Uterus (tissue), 2 donors: ENCODE measurements around the gene CLCN1.

Experiments used
- POLR2A ChIP-seq, 2 donors: fragments of 450-650 bp; IDR thresholded peaks; one replicate each; pipeline ENCODE4 v1.6.1; 2016; ENCODE audit warnings: antibody characterized with exemption in 2 of 2, mild to moderate bottlenecking in 1 of 2, moderate library complexity in 1 of 2
- TF ChIP-seq, protein P1 (sequence below), 4 experiments: fragments of 200-600 bp in 2 of 4; fragments of 450-650 bp in 2 of 4; sonication (generic) in 2 of 4; IDR thresholded peaks; one replicate each; pipeline ENCODE4 v1.5.1; 2016 to 2019; ENCODE audit warnings: antibody characterized with exemption in 4 of 4, mild to moderate bottlenecking in 2 of 4, moderate library complexity in 1 of 4

DNA sequence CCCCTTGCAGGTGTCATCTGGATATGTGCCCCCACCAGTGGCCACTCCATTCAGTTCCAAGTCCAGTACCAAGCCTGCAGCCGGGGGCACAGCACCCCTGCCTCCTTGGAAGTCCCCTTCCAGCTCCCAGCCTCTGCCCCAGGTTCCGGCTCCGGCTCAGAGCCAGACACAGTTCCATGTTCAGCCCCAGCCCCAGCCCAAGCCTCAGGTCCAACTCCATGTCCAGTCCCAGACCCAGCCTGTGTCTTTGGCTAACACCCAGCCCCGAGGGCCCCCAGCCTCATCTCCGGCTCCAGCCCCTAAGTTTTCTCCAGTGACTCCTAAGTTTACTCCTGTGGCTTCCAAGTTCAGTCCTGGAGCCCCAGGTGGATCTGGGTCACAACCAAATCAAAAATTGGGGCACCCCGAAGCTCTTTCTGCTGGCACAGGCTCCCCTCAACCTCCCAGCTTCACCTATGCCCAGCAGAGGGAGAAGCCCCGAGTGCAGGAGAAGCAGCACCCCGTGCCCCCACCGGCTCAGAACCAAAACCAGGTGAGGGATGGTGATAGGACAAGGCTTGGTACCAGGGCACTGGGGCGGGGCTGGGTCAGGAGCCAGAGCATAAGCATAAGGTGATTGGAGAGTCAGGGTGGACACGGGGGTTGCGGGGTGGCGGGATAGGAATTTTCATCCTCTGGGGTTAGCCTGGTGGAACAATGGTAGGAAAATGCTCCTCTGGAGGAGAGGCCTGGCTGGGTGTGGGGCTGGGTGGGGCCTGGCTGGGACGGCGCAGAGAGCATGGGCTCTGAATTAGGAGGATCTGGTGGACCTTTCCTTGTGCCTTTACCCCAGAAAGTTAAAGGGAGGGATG, 67.1 kb downstream of the CLCN1 start:
- TF ChIP-seq, protein P1, sequence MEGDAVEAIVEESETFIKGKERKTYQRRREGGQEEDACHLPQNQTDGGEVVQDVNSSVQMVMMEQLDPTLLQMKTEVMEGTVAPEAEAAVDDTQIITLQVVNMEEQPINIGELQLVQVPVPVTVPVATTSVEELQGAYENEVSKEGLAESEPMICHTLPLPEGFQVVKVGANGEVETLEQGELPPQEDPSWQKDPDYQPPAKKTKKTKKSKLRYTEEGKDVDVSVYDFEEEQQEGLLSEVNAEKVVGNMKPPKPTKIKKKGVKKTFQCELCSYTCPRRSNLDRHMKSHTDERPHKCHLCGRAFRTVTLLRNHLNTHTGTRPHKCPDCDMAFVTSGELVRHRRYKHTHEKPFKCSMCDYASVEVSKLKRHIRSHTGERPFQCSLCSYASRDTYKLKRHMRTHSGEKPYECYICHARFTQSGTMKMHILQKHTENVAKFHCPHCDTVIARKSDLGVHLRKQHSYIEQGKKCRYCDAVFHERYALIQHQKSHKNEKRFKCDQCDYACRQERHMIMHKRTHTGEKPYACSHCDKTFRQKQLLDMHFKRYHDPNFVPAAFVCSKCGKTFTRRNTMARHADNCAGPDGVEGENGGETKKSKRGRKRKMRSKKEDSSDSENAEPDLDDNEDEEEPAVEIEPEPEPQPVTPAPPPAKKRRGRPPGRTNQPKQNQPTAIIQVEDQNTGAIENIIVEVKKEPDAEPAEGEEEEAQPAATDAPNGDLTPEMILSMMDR (IDR thresholded peaks at IDR 0.05), result no peak
- TF ChIP-seq POLR2A (IDR thresholded peaks at IDR 0.05), result no peak
